K562 (cell line): Measurements from ENCODE around the gene SLC13A3. TPM values are rescaled to one million over a fixed set of nuclear protein-coding genes. Genes with fewer than 3 reads are reported as not detected.
A peak's percentile ranks its signal among the peaks of the same experiment; 100 is the strongest.

Experiments used
- BDP1 ChIP-seq: IDR thresholded peaks from 3 replicates; pipeline ENCODE4 v1.6.1; 2011; ENCODE audit not compliant: insufficient read length, insufficient read depth
- CBFA2T3 ChIP-seq: fragments of 450-650 bp; IDR thresholded peaks from 2 replicates; pipeline ENCODE4 v1.6.1; 2017
- CBX8 ChIP-seq: fragments of 200-600 bp; sonication (generic); IDR thresholded peaks from 2 replicates; pipeline ENCODE4 v1.6.1; 2012; ENCODE audit warnings: borderline replicate concordance, mixed run types, low read depth, mild to moderate bottlenecking, moderate library complexity, mixed read lengths, low read length, control low read depth, inconsistent platforms; ENCODE audit not compliant: poor library complexity, severe bottlenecking; ENCODE audit errors: extremely low read depth
- CREM ChIP-seq: IDR thresholded peaks from 2 replicates; pipeline ENCODE4 v1.6.1; 2014; ENCODE audit warnings: antibody characterized with exemption, low read depth
- EWSR1 ChIP-seq: fragments of 450-650 bp; IDR thresholded peaks from 2 replicates; pipeline ENCODE4 v1.6.1; 2018; ENCODE audit warnings: borderline replicate concordance, mild to moderate bottlenecking, low read depth, moderate library complexity; ENCODE audit not compliant: partially characterized antibody
- HNRNPUL1 ChIP-seq: fragments of 200-400 bp; formaldehyde crosslinking; IDR thresholded peaks from 2 replicates; pipeline ENCODE4 v1.6.1; 2017; ENCODE audit warnings: low read length
- JUNB ChIP-seq: fragments of 450-650 bp; formaldehyde crosslinking; conservative IDR thresholded peaks from 2 replicates; pipeline ENCODE4 v1.4.0; 2020; ENCODE audit warnings: mild to moderate bottlenecking
- JUND ChIP-seq, 2 experiments: IDR thresholded peaks; 2 replicates in 1 of 2; 3 replicates in 1 of 2; pipeline ENCODE4 v1.6.1; 2011; ENCODE audit warnings: borderline replicate concordance in 2 of 2, low read depth in 2 of 2, low read length in 2 of 2, improper control_type of control experiment in 1 of 2, missing biosample characterization in 1 of 2, missing genetic modification characterization in 1 of 2, missing genetic modification reagents in 1 of 2
- LARP7 ChIP-seq: fragments of 450-650 bp; IDR thresholded peaks from 2 replicates; pipeline ENCODE4 v1.6.1; 2016
- NFYB ChIP-seq: IDR thresholded peaks from 2 replicates; pipeline ENCODE4 v1.6.1; 2011; ENCODE audit warnings: mild to moderate bottlenecking, moderate library complexity; ENCODE audit not compliant: insufficient read length; ENCODE audit errors: extremely low read depth
- SMARCC2 ChIP-seq: fragments of 450-650 bp; IDR thresholded peaks from 2 replicates; pipeline ENCODE4 v1.6.1; 2017; ENCODE audit warnings: antibody characterized with exemption, moderate library complexity, mild to moderate bottlenecking, low read depth
- SUPT5H ChIP-seq: fragments of 450-650 bp; IDR thresholded peaks from 2 replicates; pipeline ENCODE4 v1.6.1; 2016
- TRIM28 ChIP-seq: fragments of 450-650 bp; IDR thresholded peaks from 2 replicates; pipeline ENCODE4 v1.6.1; 2017
- ZC3H4 ChIP-seq: sonication (generic); formaldehyde crosslinking; IDR thresholded peaks from 2 replicates; pipeline ENCODE4 v1.9.0; 2021; ENCODE audit warnings: missing genetic modification reagents, borderline replicate concordance
- ZNF274 ChIP-seq: IDR thresholded peaks from 2 replicates; pipeline ENCODE4 v1.6.1; 2011; ENCODE audit warnings: low read depth, mild to moderate bottlenecking, low read length, moderate library complexity, borderline replicate concordance
- polyA plus RNA-seq, 8 experiments: library from polyadenylated mRNA; depleted of rRNA in 4 of 8; stranded (reverse) in 5 of 8; unstranded in 3 of 8; fragments of >200 nt; fragmentation: Nextera tagmentation in 2 of 8; fragmentation: Illumina TruSeq in 1 of 8; extraction: Ambion mirVana in 2 of 8; extraction: Trizol in 1 of 8; gene quantifications; 2 replicates each; pipeline versions ENCODE4 v1.2.1 to v1.2.3, GENCODE V29; 2011 to 2014; ENCODE audit warnings: inconsistent platforms in 1 of 8, missing spikeins in 1 of 8
- total RNA-seq, 7 experiments: library from RNA; depleted of rRNA in 6 of 7; stranded (reverse); fragments of >200 nt in 6 of 7; fragmentation: Illumina TruSeq in 2 of 7; extraction: Trizol in 2 of 7; gene quantifications; 2 replicates each; pipeline versions ENCODE4 v1.2.1 to v1.2.3, GENCODE V29; 2011 to 2021; ENCODE audit warnings: low replicate concordance in 1 of 7
- TF ChIP-seq, protein P1 (sequence below): sonication (generic); formaldehyde crosslinking; IDR thresholded peaks from 2 replicates; pipeline ENCODE4 v1.5.0; 2020; ENCODE audit warnings: missing genetic modification reagents
- TF ChIP-seq, protein P2 (sequence below): fragments of 250-450 bp; sonication (Bioruptor Pico); IDR thresholded peaks from 2 replicates; pipeline ENCODE4 v1.4.0; 2020; ENCODE audit warnings: mild to moderate bottlenecking, moderate library complexity
- TF ChIP-seq, protein P3 (sequence below): sonication (generic); formaldehyde crosslinking; IDR thresholded peaks from 2 replicates; pipeline ENCODE4 v1.8.1; 2023; ENCODE audit warnings: mild to moderate bottlenecking, missing genetic modification reagents, moderate library complexity
- TF ChIP-seq, protein P4 (sequence below), 2 experiments: fragments of 250-450 bp in 1 of 2; fragments of 450-650 bp in 1 of 2; sonication (Bioruptor Pico) in 1 of 2; IDR thresholded peaks; 2 replicates each; pipeline versions ENCODE4 v1.6.1 to v1.8.0; 2016 to 2021; ENCODE audit warnings: mild to moderate bottlenecking in 2 of 2, moderate library complexity in 2 of 2, missing compliant biosample characterization in 1 of 2, missing genetic modification characterization in 1 of 2
- TF ChIP-seq, protein P5 (sequence below): sonication (generic); formaldehyde crosslinking; IDR thresholded peaks from 2 replicates; pipeline ENCODE4 v1.8.1; 2022; ENCODE audit warnings: missing genetic modification reagents

Gene SLC13A3
- total and polyA plus RNA-seq, 9 of the 15 experiments (the other 6 are each of a cell fraction or from before 2014, with no cell fraction given), result 5.5 to 16.4 (median 8.5) TPM

DNA sequence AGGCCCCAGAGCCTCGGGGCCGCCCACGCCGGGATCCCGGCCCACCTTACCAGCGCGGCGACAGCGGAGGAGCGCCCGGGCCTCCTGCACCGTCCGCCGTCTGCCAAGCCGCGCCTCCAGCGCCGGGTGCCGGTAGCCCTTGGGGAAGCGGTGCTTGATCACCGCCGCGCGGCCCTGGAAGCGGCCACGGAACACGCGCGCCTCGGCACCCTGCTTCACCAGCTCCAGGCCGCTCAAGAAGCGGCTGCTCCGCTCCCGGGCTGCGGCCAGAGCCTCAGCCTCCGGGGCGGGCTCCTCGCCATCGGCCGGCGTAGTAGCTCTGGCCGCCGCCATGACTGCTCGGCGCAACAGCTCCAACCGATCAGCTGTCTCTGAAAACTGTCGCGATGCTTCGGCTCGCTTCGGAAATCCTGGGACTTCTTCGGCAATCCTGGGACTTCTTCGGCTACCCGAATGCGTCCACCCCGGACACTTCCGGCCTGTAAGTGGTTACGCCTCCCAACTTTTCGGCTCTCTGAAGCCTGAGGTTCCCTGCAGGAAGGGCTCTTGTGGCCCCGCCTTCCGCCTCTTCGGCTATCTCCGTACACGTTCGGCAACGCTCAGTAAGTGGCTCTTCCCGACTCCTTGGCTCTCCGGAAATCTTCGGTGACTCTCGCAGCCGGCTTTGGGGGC, 38.0 kb upstream of the SLC13A3 start, which contains the start of gene TP53RK (continued):
- TF ChIP-seq SMARCC2 (no peak), JUNB (CRISPR knock-in tag) (no peak), CBX8 (no peak), ZNF274 (no peak), HNRNPUL1 (no peak), ZC3H4 (no peak), TRIM28 (no peak), NFYB (no peak), EWSR1 (no peak), SUPT5H (peak; percentile 78), JUND (IDR thresholded peaks at IDR 0.05; ENCODE audit: borderline replicate concordance, low read depth, low read length) (no peak), JUND (tag; IDR thresholded peaks at IDR 0.05; ENCODE audit: borderline replicate concordance, low read depth, low read length) (peak; percentile 5; the same call in 1 of the 3 replicates), CREM (peak; percentile 15; the same call in 1 of the 2 replicates), BDP1 (no peak), LARP7 (no peak), CBFA2T3 (no peak)
- TF ChIP-seq, protein P1, sequence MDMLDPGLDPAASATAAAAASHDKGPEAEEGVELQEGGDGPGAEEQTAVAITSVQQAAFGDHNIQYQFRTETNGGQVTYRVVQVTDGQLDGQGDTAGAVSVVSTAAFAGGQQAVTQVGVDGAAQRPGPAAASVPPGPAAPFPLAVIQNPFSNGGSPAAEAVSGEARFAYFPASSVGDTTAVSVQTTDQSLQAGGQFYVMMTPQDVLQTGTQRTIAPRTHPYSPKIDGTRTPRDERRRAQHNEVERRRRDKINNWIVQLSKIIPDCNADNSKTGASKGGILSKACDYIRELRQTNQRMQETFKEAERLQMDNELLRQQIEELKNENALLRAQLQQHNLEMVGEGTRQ (CRISPR knock-in tag), result no peak
- TF ChIP-seq, protein P2, sequence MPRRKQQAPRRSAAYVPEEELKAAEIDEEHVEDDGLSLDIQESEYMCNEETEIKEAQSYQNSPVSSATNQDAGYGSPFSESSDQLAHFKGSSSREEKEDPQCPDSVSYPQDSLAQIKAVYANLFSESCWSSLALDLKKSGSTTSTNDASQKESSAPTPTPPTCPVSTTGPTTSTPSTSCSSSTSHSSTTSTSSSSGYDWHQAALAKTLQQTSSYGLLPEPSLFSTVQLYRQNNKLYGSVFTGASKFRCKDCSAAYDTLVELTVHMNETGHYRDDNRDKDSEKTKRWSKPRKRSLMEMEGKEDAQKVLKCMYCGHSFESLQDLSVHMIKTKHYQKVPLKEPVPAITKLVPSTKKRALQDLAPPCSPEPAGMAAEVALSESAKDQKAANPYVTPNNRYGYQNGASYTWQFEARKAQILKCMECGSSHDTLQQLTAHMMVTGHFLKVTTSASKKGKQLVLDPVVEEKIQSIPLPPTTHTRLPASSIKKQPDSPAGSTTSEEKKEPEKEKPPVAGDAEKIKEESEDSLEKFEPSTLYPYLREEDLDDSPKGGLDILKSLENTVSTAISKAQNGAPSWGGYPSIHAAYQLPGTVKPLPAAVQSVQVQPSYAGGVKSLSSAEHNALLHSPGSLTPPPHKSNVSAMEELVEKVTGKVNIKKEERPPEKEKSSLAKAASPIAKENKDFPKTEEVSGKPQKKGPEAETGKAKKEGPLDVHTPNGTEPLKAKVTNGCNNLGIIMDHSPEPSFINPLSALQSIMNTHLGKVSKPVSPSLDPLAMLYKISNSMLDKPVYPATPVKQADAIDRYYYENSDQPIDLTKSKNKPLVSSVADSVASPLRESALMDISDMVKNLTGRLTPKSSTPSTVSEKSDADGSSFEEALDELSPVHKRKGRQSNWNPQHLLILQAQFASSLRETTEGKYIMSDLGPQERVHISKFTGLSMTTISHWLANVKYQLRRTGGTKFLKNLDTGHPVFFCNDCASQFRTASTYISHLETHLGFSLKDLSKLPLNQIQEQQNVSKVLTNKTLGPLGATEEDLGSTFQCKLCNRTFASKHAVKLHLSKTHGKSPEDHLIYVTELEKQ (CRISPR knock-in tag), result no peak
- TF ChIP-seq, protein P3, sequence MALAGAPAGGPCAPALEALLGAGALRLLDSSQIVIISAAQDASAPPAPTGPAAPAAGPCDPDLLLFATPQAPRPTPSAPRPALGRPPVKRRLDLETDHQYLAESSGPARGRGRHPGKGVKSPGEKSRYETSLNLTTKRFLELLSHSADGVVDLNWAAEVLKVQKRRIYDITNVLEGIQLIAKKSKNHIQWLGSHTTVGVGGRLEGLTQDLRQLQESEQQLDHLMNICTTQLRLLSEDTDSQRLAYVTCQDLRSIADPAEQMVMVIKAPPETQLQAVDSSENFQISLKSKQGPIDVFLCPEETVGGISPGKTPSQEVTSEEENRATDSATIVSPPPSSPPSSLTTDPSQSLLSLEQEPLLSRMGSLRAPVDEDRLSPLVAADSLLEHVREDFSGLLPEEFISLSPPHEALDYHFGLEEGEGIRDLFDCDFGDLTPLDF (CRISPR knock-in tag), result no peak
- TF ChIP-seq, protein P4, sequence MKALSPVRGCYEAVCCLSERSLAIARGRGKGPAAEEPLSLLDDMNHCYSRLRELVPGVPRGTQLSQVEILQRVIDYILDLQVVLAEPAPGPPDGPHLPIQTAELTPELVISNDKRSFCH (CRISPR knock-in tag; IDR thresholded peaks at IDR 0.05), result no peak
- TF ChIP-seq, protein P4 (tag; IDR thresholded peaks at IDR 0.05), result peak; percentile 44; the same call in 1 of the 2 replicates
- TF ChIP-seq, protein P5, sequence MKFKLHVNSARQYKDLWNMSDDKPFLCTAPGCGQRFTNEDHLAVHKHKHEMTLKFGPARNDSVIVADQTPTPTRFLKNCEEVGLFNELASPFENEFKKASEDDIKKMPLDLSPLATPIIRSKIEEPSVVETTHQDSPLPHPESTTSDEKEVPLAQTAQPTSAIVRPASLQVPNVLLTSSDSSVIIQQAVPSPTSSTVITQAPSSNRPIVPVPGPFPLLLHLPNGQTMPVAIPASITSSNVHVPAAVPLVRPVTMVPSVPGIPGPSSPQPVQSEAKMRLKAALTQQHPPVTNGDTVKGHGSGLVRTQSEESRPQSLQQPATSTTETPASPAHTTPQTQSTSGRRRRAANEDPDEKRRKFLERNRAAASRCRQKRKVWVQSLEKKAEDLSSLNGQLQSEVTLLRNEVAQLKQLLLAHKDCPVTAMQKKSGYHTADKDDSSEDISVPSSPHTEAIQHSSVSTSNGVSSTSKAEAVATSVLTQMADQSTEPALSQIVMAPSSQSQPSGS (CRISPR knock-in tag), result no peak
